Calu3 (cell line): ENCODE results near the gene ADAM11. TPM values are rescaled to one million over a fixed set of nuclear protein-coding genes. Genes with fewer than 3 reads are reported as not detected.
"Not testable (repeated sequence)": the region's sequence is repeated elsewhere in the genome, so short reads cannot be mapped to it uniquely, and the experiment has no call there.

Experiments used
- BruUV-seq: library from RNA; stranded (reverse); fragments of 400-500 nt; replicated peaks from 2 replicates; lab custom pipeline; 2021; lab: Mats Ljungman, UMichigan
- CTCF ChIA-PET: fragments of 300-600 bp; sonication (Branson Sonifier 250); formaldehyde crosslinking; loops from one replicate; lab custom pipeline; 2022; ENCODE audit warnings: antibody characterized with exemption; lab: Charles Lee
- DNase-seq: peaks from one replicate; pipeline ENCODE4 v3.0.0; 2022
- H3K27ac Mint-ChIP-seq: one replicate; pipeline ENCODE4 v1.8.0; 2022; ENCODE audit warnings: mixed read lengths; ENCODE audit not compliant: unreplicated experiment
- H3K27me3 Mint-ChIP-seq: one replicate; pipeline ENCODE4 v1.8.0; 2022; ENCODE audit warnings: mixed read lengths; ENCODE audit not compliant: unreplicated experiment
- H3K36me3 Mint-ChIP-seq: one replicate; pipeline ENCODE4 v1.8.0; 2022; ENCODE audit warnings: mild to moderate bottlenecking, moderate library complexity, mixed read lengths; ENCODE audit not compliant: insufficient read depth, unreplicated experiment
- H3K4me1 Mint-ChIP-seq: one replicate; pipeline ENCODE4 v1.8.0; 2022; ENCODE audit warnings: mild to moderate bottlenecking, low read depth, mixed read lengths; ENCODE audit not compliant: unreplicated experiment
- H3K4me3 Mint-ChIP-seq: one replicate; pipeline ENCODE4 v1.8.0; 2022; ENCODE audit warnings: mild to moderate bottlenecking, low read depth, moderate library complexity, mixed read lengths; ENCODE audit not compliant: unreplicated experiment
- H3K9me3 Mint-ChIP-seq: one replicate; pipeline ENCODE4 v1.8.0; 2022; ENCODE audit warnings: low read depth, mixed read lengths; ENCODE audit not compliant: unreplicated experiment
- CTCF ChIP-seq: fragments of 200-600 bp; IDR thresholded peaks from one replicate; pipeline ENCODE4 v1.8.0; 2022; ENCODE audit warnings: antibody characterized with exemption; ENCODE audit not compliant: unreplicated experiment
- intact Hi-C: fragments of 100-400 bp; cut with micrococcal nuclease; formaldehyde crosslinking; loops from one replicate; pipeline ENCODE4 v1.10.0; 2022; ENCODE audit not compliant: unreplicated experiment
- total RNA-seq: library from RNA; stranded (reverse); gene quantifications from 2 replicates; pipeline ENCODE4 v1.2.3, GENCODE V29; 2022

Gene ADAM11
- total RNA-seq, 1 experiment from 2014 or later, result 0.57 TPM

GRCh38 chr17:44807093-44807816 lies 48.5 kb downstream of the ADAM11 start:
- Mint-ChIP-seq H3K27me3 (no peaks in the 10 kb centered on the region), H3K4me1 (peaks cover 39% of the 10 kb centered on the region), H3K9me3 (no peaks in the 10 kb centered on the region), H3K4me3 (peak overlapping the region; percentile 24), H3K36me3 (peaks cover 27% of the 10 kb centered on the region), H3K27ac (peak overlapping the region; percentile 12)
- no TSS peak for BruUV-seq
- TF ChIP-seq CTCF, result no peak
- CTCF ChIA-PET, result interaction anchor here (0.6 to 1.4 kb wide), 3 partner anchors 21 to 405 kb away, joined by 3 to 4 read pairs (median 3); no protein-coding TSS in a partner anchor
- no peak for DNase-seq
- intact Hi-C loops, result no loop called here

- no peak for TF ChIP-seq CTCF
- BruUV-seq, result no TSS peak
- H3K27me3 Mint-ChIP-seq, result no peaks in the 10 kb centered on the region
- peaks cover 42% of the 10 kb centered on the region for H3K4me1 Mint-ChIP-seq
- peak overlapping the region; percentile 24 for H3K4me3 Mint-ChIP-seq
- peak overlapping the region; percentile 12 for H3K27ac Mint-ChIP-seq
- no peaks in the 10 kb centered on the region for H3K9me3 Mint-ChIP-seq
- intact Hi-C loops, result no loop called here
- H3K36me3 Mint-ChIP-seq, result peaks cover 22% of the 10 kb centered on the region
- CTCF ChIA-PET, result interaction anchor here (0.6 to 1.4 kb wide), 6 partner anchors 12 to 406 kb away, joined by 3 to 5 read pairs (median 4); no protein-coding TSS in a partner anchor
- no peak for DNase-seq
Measured at GRCh38 chr17:44807817-44808155, 49.0 kb downstream of the ADAM11 start.

- CTCF ChIA-PET, result interaction anchor here (0.6 to 1.4 kb wide), 6 partner anchors 13 to 406 kb away, joined by 3 to 5 read pairs (median 4); no protein-coding TSS in a partner anchor
- peaks cover 21% of the 10 kb centered on the region for H3K36me3 Mint-ChIP-seq
Measured at GRCh38 chr17:44808156-44808555, 49.4 kb downstream of the ADAM11 start.

GRCh38 chr17:44808656-44809388 lies 50.0 kb downstream of the ADAM11 start:
- H3K4me3 Mint-ChIP-seq, H3K27me3 Mint-ChIP-seq, intact Hi-C loops, DNase-seq, H3K27ac Mint-ChIP-seq, BruUV-seq, H3K9me3 Mint-ChIP-seq: not testable (repeated sequence)
- H3K4me1 Mint-ChIP-seq, result peaks cover 53% of the 10 kb centered on the region
- CTCF ChIA-PET, result interaction anchor here (0.6 to 1.2 kb wide), 6 partner anchors 13 to 109 kb away, joined by 3 to 6 read pairs (median 3); no protein-coding TSS in a partner anchor
- peaks cover 23% of the 10 kb centered on the region for H3K36me3 Mint-ChIP-seq

More at GRCh38 chr17:44808156-44808555, 49.4 kb downstream of the ADAM11 start:
- BruUV-seq, result no TSS peak
- DNase-seq, result no peak
- Mint-ChIP-seq H3K27me3 (no peaks in the 10 kb centered on the region), H3K4me1 (peaks cover 46% of the 10 kb centered on the region), H3K4me3 (no peak overlapping the region), H3K27ac (peak overlapping the region; percentile 12), H3K9me3 (no peaks in the 10 kb centered on the region)
- TF ChIP-seq CTCF, result no peak
- intact Hi-C loops, result no loop called here
